ENCODE results near the gene ADAM29.

DNA sequence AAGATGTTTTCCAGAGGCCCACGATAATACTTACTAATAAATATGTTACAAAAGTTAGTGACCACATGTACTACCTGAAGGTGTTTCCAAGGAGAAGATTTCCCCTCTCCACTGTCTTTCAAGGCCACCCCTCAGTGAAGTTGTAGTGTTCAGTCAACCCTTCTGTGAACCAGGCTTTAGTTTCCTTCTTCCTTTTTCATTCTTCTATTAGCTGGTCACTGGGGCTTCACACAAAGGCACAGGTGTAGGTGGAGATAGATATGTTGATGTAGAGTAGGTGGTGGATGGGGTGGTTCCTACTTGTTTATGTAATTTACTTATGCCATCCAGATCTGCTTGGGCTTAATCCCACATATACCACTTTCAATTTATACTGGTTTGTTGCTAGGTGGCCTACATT is 43.3 kb upstream of the ADAM29 start:
- TF ChIP-seq, protein P1, sequence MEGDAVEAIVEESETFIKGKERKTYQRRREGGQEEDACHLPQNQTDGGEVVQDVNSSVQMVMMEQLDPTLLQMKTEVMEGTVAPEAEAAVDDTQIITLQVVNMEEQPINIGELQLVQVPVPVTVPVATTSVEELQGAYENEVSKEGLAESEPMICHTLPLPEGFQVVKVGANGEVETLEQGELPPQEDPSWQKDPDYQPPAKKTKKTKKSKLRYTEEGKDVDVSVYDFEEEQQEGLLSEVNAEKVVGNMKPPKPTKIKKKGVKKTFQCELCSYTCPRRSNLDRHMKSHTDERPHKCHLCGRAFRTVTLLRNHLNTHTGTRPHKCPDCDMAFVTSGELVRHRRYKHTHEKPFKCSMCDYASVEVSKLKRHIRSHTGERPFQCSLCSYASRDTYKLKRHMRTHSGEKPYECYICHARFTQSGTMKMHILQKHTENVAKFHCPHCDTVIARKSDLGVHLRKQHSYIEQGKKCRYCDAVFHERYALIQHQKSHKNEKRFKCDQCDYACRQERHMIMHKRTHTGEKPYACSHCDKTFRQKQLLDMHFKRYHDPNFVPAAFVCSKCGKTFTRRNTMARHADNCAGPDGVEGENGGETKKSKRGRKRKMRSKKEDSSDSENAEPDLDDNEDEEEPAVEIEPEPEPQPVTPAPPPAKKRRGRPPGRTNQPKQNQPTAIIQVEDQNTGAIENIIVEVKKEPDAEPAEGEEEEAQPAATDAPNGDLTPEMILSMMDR (IDR thresholded peaks at IDR 0.05; ENCODE audit: low read length): no peak
- TF ChIP-seq EZH2 (optimal IDR thresholded peaks at IDR 0.05; ENCODE audit: low read depth, low read length) (no peak), EZH2phosphoT487 (IDR thresholded peaks at IDR 0.05; ENCODE audit: low read length) (no peak)

Data from MM.1S (cell line).